HEK293 (cell line): ENCODE measurements around the gene UBE2F.

Source experiments
- CTCF ChIA-PET: fragments of 350-600 bp; formaldehyde crosslinking; extraction: SDS; loops from one replicate; lab custom pipeline; 2021; ENCODE audit warnings: antibody characterized with exemption; lab: Yijun Ruan, JAX
- POLR2A ChIA-PET: fragments of 300-600 bp; formaldehyde crosslinking; extraction: SDS; loops from one replicate; lab custom pipeline; 2020; ENCODE audit warnings: antibody characterized with exemption, inconsistent platforms; lab: Yijun Ruan, JAX
- H3K27ac ChIP-seq: fragments of 200-500 bp; sonication (Bioruptor generic); 2 replicates; pipeline ENCODE4 v1.5.1; 2014; ENCODE audit warnings: low read depth, low read length, control low read depth, inconsistent platforms; ENCODE audit errors: extremely low read depth
- H3K36me3 ChIP-seq, 2 experiments: fragments of 200-500 bp in 1 of 2; sonication (Bioruptor generic) in 1 of 2; 1 replicate in 1 of 2; 2 replicates in 1 of 2; pipeline ENCODE4 v1.5.1; 2014 to 2017; ENCODE audit warnings: inconsistent platforms in 2 of 2, low read length in 2 of 2; ENCODE audit not compliant: control insufficient read depth in 2 of 2, insufficient read depth in 1 of 2
- H3K4me1 ChIP-seq: fragments of 200-500 bp; sonication (Bioruptor generic); 2 replicates; pipeline ENCODE4 v1.5.1; 2014; ENCODE audit warnings: mild to moderate bottlenecking, low read length, inconsistent platforms; ENCODE audit not compliant: control insufficient read depth, insufficient read depth
- H3K4me3 ChIP-seq: 2 replicates; pipeline ENCODE4 v1.5.1; 2011; ENCODE audit warnings: low read depth, mild to moderate bottlenecking, control low read depth, low read length, moderate library complexity
- H3K9me3 ChIP-seq: fragments of 200-500 bp; sonication (Bioruptor generic); 2 replicates; pipeline ENCODE4 v1.5.1; 2014; ENCODE audit warnings: low read depth, low read length, inconsistent platforms; ENCODE audit not compliant: control insufficient read depth, insufficient read depth
- GFI1B ChIP-seq: fragments of 450-650 bp; formaldehyde crosslinking; IDR thresholded peaks from 2 replicates; pipeline ENCODE4 v1.5.1; 2016; ENCODE audit warnings: missing biosample characterization, missing genetic modification characterization
- INSM2 ChIP-seq: fragments of 450-650 bp; formaldehyde crosslinking; IDR thresholded peaks from 2 replicates; pipeline ENCODE4 v1.5.1; 2016; ENCODE audit warnings: missing biosample characterization, missing genetic modification characterization
- KLF8 ChIP-seq: fragments of 450-650 bp; formaldehyde crosslinking; IDR thresholded peaks from 2 replicates; pipeline ENCODE4 v1.5.1; 2016; ENCODE audit warnings: missing biosample characterization, missing genetic modification characterization
- PRDM4 ChIP-seq: fragments of 450-650 bp; formaldehyde crosslinking; IDR thresholded peaks from 2 replicates; pipeline ENCODE4 v1.5.1; 2017; ENCODE audit warnings: missing biosample characterization, missing genetic modification characterization
- ZBTB26 ChIP-seq: fragments of 450-650 bp; formaldehyde crosslinking; optimal IDR thresholded peaks from 2 replicates; pipeline ENCODE3; 2016; ENCODE audit warnings: missing biosample characterization, mild to moderate bottlenecking, missing genetic modification characterization
- ZBTB7A ChIP-seq: fragments of 450-650 bp; formaldehyde crosslinking; IDR thresholded peaks from 2 replicates; pipeline ENCODE4 v1.5.1; 2016; ENCODE audit warnings: low read depth, missing biosample characterization, missing genetic modification characterization
- ZNF148 ChIP-seq: fragments of 450-650 bp; formaldehyde crosslinking; IDR thresholded peaks from 2 replicates; pipeline ENCODE4 v1.5.0; 2017; ENCODE audit warnings: missing biosample characterization, missing genetic modification characterization, borderline replicate concordance
- ZNF157 ChIP-seq: fragments of 450-650 bp; formaldehyde crosslinking; IDR thresholded peaks from 2 replicates; pipeline ENCODE4 v1.5.1; 2016; ENCODE audit warnings: missing biosample characterization, missing genetic modification characterization
- ZNF174 ChIP-seq: fragments of 450-650 bp; formaldehyde crosslinking; IDR thresholded peaks from 2 replicates; pipeline ENCODE4 v1.5.0; 2017; ENCODE audit warnings: missing biosample characterization, mild to moderate bottlenecking, missing genetic modification characterization
- ZNF184 ChIP-seq: fragments of 450-650 bp; IDR thresholded peaks from 2 replicates; pipeline ENCODE4 v1.5.1; 2018; ENCODE audit warnings: missing biosample characterization, mild to moderate bottlenecking, missing genetic modification characterization
- ZNF211 ChIP-seq: fragments of 450-650 bp; formaldehyde crosslinking; IDR thresholded peaks from 2 replicates; pipeline ENCODE4 v1.5.1; 2016; ENCODE audit warnings: low read depth, missing biosample characterization, missing genetic modification characterization
- ZNF248 ChIP-seq: fragments of 450-650 bp; formaldehyde crosslinking; IDR thresholded peaks from 2 replicates; pipeline ENCODE4 v1.5.1; 2017; ENCODE audit warnings: missing biosample characterization, missing genetic modification characterization
- ZNF426 ChIP-seq: fragments of 450-650 bp; formaldehyde crosslinking; IDR thresholded peaks from 2 replicates; pipeline ENCODE4 v1.5.1; 2017; ENCODE audit warnings: missing biosample characterization, missing genetic modification characterization, mild to moderate bottlenecking, inconsistent platforms, moderate library complexity
- ZNF449 ChIP-seq: fragments of 450-650 bp; formaldehyde crosslinking; IDR thresholded peaks from 2 replicates; pipeline ENCODE4 v1.5.1; 2017; ENCODE audit warnings: missing biosample characterization, mild to moderate bottlenecking, missing genetic modification characterization, moderate library complexity
- ZNF529 ChIP-seq: fragments of 450-650 bp; formaldehyde crosslinking; IDR thresholded peaks from 2 replicates; pipeline ENCODE4 v1.5.1; 2017; ENCODE audit warnings: missing genetic modification characterization, missing biosample characterization; ENCODE audit not compliant: insufficient replicate concordance
- ZNF548 ChIP-seq: fragments of 450-650 bp; formaldehyde crosslinking; IDR thresholded peaks from 2 replicates; pipeline ENCODE4 v1.5.1; 2016; ENCODE audit warnings: missing biosample characterization, missing genetic modification characterization
- ZNF549 ChIP-seq: fragments of 450-650 bp; IDR thresholded peaks from 2 replicates; pipeline ENCODE4 v1.5.1; 2018; ENCODE audit warnings: missing biosample characterization, missing genetic modification characterization, mild to moderate bottlenecking, inconsistent platforms, moderate library complexity
- ZNF670 ChIP-seq: fragments of 450-650 bp; formaldehyde crosslinking; IDR thresholded peaks from 2 replicates; pipeline ENCODE4 v1.5.1; 2016; ENCODE audit warnings: missing biosample characterization, missing genetic modification characterization, low read depth
- ZNF792 ChIP-seq: fragments of 450-650 bp; formaldehyde crosslinking; IDR thresholded peaks from 2 replicates; pipeline ENCODE4 v1.5.1; 2016; ENCODE audit warnings: missing biosample characterization, missing genetic modification characterization
- ZSCAN4 ChIP-seq: fragments of 450-650 bp; formaldehyde crosslinking; IDR thresholded peaks from 2 replicates; pipeline ENCODE4 v1.5.1; 2017; ENCODE audit warnings: missing biosample characterization, missing genetic modification characterization

The UBE2F gene

GRCh38 chr2:238040918-238041317 lies 74.1 kb downstream of the UBE2F start:
- CTCF ChIA-PET = no interaction called here
- POLR2A ChIA-PET = no interaction called here
- TF ChIP-seq ZNF548 = no peak
- no peak for TF ChIP-seq INSM2 (tag by site-specific recombination)
- TF ChIP-seq ZNF184 (tag by site-specific recombination) = no peak
- no peak overlapping the region for H3K4me3 ChIP-seq
- H3K27ac ChIP-seq = no peak overlapping the region
- H3K4me1 ChIP-seq = no peaks in the 10 kb centered on the region
- H3K36me3 ChIP-seq = peaks cover 0 to 84% of the 10 kb centered on the region in 2 experiments; a peak in 2 of 3 replicates
- H3K9me3 ChIP-seq = no peaks in the 10 kb centered on the region

- no peaks in the 10 kb centered on the region for H3K4me1 ChIP-seq
- H3K4me3 ChIP-seq = no peak overlapping the region
- H3K27ac ChIP-seq = no peak overlapping the region
- no peak for TF ChIP-seq KLF8 (tag by site-specific recombination)
- TF ChIP-seq ZNF449 (tag by site-specific recombination) = no peak
- no peak for TF ChIP-seq ZNF426
- TF ChIP-seq ZNF211 = no peak
- TF ChIP-seq ZNF792 (tag by site-specific recombination) = no peak
- no peak for TF ChIP-seq ZNF248 (tag by site-specific recombination)
- no peak for TF ChIP-seq ZBTB26 (tag by site-specific recombination)
- no peak for TF ChIP-seq ZNF174 (tag by site-specific recombination)
- no peak for TF ChIP-seq ZNF670 (tag by site-specific recombination)
- TF ChIP-seq ZNF529 = no peak
- no peak for TF ChIP-seq ZBTB7A (tag by site-specific recombination)
- no peak for TF ChIP-seq GFI1B
- no peak for TF ChIP-seq ZNF549 (tag by site-specific recombination)
- no peak for TF ChIP-seq ZNF148 (tag by site-specific recombination)
- no peak for TF ChIP-seq ZNF157
- TF ChIP-seq PRDM4 (tag by site-specific recombination) = no peak
- TF ChIP-seq ZSCAN4 (tag by site-specific recombination) = no peak
- POLR2A ChIA-PET = no interaction called here
- H3K36me3 ChIP-seq = peaks cover 0 to 85% of the 10 kb centered on the region in 2 experiments; a peak in 2 of 3 replicates
- H3K9me3 ChIP-seq = no peaks in the 10 kb centered on the region
- CTCF ChIA-PET = no interaction called here
Measured at GRCh38 chr2:238042090-238042489, 75.3 kb downstream of the UBE2F start.
